AG04450 (cell line): ENCODE data around the gene LRP1B. TPM values are rescaled to one million over a fixed set of nuclear protein-coding genes. Genes with fewer than 3 reads are reported as not detected.

Experiments
- CTCF ChIA-PET: fragments of 300-600, 350-600 bp; formaldehyde crosslinking; extraction: SDS; loops from one replicate; lab custom pipeline; 2022; ENCODE audit warnings: antibody characterized with exemption, inconsistent platforms; lab: Charles Lee
- POLR2A ChIA-PET: fragments of 350-600 bp; formaldehyde crosslinking; extraction: SDS; loops from one replicate; lab custom pipeline; 2021; ENCODE audit warnings: antibody characterized with exemption, inconsistent platforms; lab: Yijun Ruan, JAX
- DNase-seq: peaks from one replicate; pipeline ENCODE4 v3.0.0-alpha.2; 2011; ENCODE audit warnings: low read depth, low spot score
- H3K27ac ChIP-seq: one replicate; pipeline ENCODE4 v1.5.1; 2012; ENCODE audit warnings: low read depth, low read length, control low read depth
- H3K27me3 ChIP-seq: one replicate; pipeline ENCODE4 v1.6.0; 2012; ENCODE audit warnings: low read length; ENCODE audit not compliant: control insufficient read depth, insufficient read depth
- H3K4me3 ChIP-seq: 2 replicates; pipeline ENCODE4 v1.5.1; 2011; ENCODE audit warnings: mild to moderate bottlenecking, low read depth, low read length, control low read depth
- H3K9me3 ChIP-seq: 2 replicates; pipeline ENCODE4 v1.5.1; 2012; ENCODE audit warnings: low read length; ENCODE audit not compliant: control insufficient read depth, insufficient read depth
- polyA plus RNA-seq: library from polyadenylated mRNA; depleted of rRNA; stranded (reverse); fragments of >200 nt; gene quantifications from 2 replicates; pipeline ENCODE4 v1.2.3, GENCODE V29; 2011
- TF ChIP-seq, protein P1 (sequence below): IDR thresholded peaks from 2 replicates; pipeline ENCODE4 v1.5.1; 2011; ENCODE audit warnings: low read depth, low read length, control low read depth, inconsistent platforms

LRP1B gene
- polyA plus RNA-seq, 1 experiment, result 0.15 TPM

DNA sequence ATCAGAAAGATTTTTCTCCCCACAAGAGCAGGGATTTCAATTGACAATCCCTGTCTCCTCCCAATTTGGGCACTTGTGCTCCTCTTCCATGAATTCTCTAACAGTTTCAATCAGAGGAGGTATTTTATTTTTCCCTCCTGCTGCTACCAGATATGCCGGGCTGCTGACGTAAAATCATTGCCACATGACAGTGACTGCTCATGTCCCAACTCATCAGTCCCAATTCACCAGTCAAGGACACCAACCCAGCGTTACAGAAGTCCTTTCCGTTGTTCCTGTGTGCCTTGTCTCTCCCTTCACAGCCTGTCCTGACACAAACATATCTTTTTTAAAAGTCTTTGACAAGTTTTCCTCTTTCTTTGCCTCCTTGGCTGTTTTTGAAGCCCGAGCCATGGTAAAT is 540.2 kb downstream of the LRP1B start:
- Histone ChIP-seq H3K27me3 (no peaks in the 10 kb centered on the region), H3K27ac (no peak overlapping the region), H3K4me3 (no peak overlapping the region), H3K9me3 (no peaks in the 10 kb centered on the region)
- CTCF ChIA-PET, result no interaction called here
- DNase-seq, result no peak
- POLR2A ChIA-PET, result no interaction called here
- TF ChIP-seq, protein P1, sequence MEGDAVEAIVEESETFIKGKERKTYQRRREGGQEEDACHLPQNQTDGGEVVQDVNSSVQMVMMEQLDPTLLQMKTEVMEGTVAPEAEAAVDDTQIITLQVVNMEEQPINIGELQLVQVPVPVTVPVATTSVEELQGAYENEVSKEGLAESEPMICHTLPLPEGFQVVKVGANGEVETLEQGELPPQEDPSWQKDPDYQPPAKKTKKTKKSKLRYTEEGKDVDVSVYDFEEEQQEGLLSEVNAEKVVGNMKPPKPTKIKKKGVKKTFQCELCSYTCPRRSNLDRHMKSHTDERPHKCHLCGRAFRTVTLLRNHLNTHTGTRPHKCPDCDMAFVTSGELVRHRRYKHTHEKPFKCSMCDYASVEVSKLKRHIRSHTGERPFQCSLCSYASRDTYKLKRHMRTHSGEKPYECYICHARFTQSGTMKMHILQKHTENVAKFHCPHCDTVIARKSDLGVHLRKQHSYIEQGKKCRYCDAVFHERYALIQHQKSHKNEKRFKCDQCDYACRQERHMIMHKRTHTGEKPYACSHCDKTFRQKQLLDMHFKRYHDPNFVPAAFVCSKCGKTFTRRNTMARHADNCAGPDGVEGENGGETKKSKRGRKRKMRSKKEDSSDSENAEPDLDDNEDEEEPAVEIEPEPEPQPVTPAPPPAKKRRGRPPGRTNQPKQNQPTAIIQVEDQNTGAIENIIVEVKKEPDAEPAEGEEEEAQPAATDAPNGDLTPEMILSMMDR, result no peak

DNA sequence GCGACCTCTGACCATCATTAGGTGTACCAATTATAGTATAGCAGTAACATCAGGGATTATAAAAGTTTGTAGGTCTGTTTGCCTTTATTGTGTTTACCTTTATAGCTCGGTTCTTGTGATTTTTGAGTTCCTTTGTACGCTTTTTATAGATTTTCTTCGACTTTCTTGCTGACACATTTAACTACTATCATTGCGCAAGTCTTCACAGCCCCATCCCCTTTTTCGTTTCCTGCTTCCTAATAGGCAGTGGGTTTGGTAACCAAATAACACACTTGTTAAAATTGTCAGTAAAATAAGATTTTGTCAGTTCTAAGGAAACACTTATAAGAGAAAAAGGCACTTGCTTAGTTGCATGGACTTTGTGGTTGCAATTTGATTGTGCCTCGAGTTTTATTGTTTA is 541.5 kb downstream of the LRP1B start:
- Histone ChIP-seq H3K4me3 (no peak overlapping the region), H3K9me3 (no peaks in the 10 kb centered on the region), H3K27me3 (no peaks in the 10 kb centered on the region), H3K27ac (no peak overlapping the region)
- TF ChIP-seq, protein P1, result no peak
- POLR2A ChIA-PET, result no interaction called here
- CTCF ChIA-PET, result no interaction called here
- no peak for DNase-seq

DNA sequence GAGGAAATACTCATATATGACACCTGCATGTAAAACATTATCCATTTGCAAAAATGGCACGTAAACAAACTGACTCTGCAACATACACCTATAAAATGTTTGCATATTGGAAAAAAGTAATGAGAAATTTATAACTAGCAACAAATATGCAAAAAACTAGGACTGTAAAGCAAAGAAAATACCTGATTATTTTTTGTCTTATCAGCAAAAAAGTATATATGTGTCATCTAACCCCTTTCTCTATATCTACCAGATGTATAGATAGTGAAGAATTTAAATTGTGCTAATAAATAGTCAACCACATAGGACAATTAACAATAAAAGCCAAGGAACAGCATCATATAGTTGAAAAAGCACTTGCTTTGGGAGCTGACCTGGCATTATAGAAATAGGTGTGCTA is 543.8 kb downstream of the LRP1B start:
- DNase-seq, result no peak
- Histone ChIP-seq H3K27me3 (no peaks in the 10 kb centered on the region), H3K9me3 (no peaks in the 10 kb centered on the region), H3K4me3 (no peak overlapping the region), H3K27ac (no peak overlapping the region)
- ChIA-PET CTCF (no interaction called here), POLR2A (no interaction called here)
- TF ChIP-seq, protein P1, result no peak

DNA sequence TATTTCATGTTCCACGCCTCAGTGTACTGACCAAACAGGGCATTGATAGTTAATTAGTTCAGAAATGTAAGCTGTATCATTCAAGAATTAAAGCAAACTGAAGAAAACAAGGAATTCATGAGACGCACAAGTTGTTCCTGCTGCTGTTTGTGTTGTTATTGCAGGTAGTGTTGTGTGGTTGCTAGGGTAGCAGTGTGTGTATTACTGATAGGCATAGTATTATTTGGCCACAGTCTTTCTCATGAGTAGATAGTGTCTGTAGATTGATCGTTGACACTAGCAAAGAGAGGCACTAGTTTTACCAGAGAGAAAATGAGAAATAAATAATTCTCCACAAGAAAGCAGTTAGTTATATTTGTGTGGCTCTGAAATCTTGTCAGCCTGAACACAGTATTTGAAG is 548.6 kb downstream of the LRP1B start:
- TF ChIP-seq, protein P1, result no peak
- Histone ChIP-seq H3K27me3 (no peaks in the 10 kb centered on the region), H3K27ac (no peak overlapping the region), H3K9me3 (no peaks in the 10 kb centered on the region), H3K4me3 (no peak overlapping the region)
- ChIA-PET CTCF (no interaction called here), POLR2A (no interaction called here)
- no peak for DNase-seq

DNA sequence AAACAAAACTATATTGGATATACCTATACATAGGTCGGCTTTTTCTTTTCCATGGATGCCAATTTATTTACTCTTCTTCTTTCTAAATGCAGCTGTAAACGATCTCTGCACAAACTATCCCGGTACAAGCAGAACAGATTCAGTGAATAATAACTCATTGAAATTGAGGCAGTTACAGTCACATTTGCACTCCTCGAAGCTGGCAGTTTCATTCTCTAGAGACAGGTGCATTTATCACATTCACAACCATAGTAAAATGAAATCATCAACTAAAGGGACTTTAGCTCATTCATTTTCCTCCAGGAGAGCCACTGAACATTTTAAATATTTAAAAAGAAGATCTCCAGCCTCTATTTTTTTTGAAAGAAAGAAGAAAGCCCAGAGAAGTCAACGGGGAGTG is 551.7 kb downstream of the LRP1B start:
- no peak overlapping the region for H3K27ac ChIP-seq
- CTCF ChIA-PET, result no interaction called here
- POLR2A ChIA-PET, result no interaction called here
- no peaks in the 10 kb centered on the region for H3K9me3 ChIP-seq
- H3K27me3 ChIP-seq, result no peaks in the 10 kb centered on the region
- TF ChIP-seq, protein P1, result no peak
- no peak for DNase-seq
- H3K4me3 ChIP-seq, result no peak overlapping the region
